AG04449 (cell line): ENCODE results near the gene IL6.
A peak's percentile ranks its signal among the peaks of the same experiment; 100 is the strongest.

Experiments used
- CTCF ChIA-PET: fragments of 350-600 bp; formaldehyde crosslinking; extraction: SDS; loops from one replicate; lab custom pipeline; 2021; ENCODE audit warnings: antibody characterized with exemption; lab: Yijun Ruan, JAX
- POLR2A ChIA-PET: fragments of 400-600, 350-600 bp; formaldehyde crosslinking; extraction: SDS; loops from one replicate; lab custom pipeline; 2020; ENCODE audit warnings: antibody characterized with exemption, inconsistent platforms; lab: Yijun Ruan, JAX
- DNase-seq: peaks from one replicate; pipeline ENCODE4 v3.0.0-alpha.2; 2010; ENCODE audit warnings: low read depth, low spot score
- H3K4me3 ChIP-seq: 2 replicates; pipeline ENCODE4 v1.5.1; 2011; ENCODE audit warnings: low read depth, mild to moderate bottlenecking, control low read depth, low read length
- TF ChIP-seq, protein P1 (sequence below): IDR thresholded peaks from one replicate; pipeline ENCODE4 v1.5.1; 2011; ENCODE audit warnings: mild to moderate bottlenecking, moderate library complexity, low read length, control low read depth, inconsistent platforms; ENCODE audit not compliant: insufficient read depth; ENCODE audit errors: missing control alignments

Gene IL6

DNA sequence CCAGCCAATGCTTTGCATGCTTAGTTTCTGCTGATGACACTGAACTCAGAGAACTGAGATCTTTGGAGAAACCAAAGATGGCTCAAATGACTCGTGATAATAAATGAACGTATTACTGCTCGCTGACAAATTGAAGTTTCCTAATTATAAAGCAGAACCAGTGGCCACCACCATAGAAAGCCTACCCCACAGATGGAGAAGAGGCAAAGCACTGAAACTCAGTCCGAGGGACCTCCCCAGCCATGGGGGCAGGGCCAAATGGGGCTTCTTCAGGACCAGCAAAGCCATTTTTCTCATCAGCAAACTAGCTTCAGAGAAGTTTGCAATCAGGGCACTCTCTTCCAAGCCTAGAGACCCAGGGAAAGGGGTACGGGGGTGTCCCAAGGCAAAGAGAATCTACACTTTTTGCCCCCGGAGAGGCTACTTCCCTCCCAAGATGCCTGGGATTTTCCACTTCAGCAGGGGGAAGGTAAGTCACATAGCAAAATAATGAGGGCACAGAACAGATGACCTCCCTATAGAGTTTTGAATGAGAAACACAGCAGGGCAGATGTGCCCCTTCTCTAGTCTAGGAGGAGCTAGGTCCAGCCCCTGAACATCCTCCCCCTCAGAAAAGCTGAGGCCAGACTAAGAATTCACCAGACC lies 4.3 kb upstream of the IL6 start:
- POLR2A ChIA-PET, result no interaction called here
- DNase-seq, result no peak
- H3K4me3 ChIP-seq, result no peak overlapping the region
- TF ChIP-seq, protein P1, sequence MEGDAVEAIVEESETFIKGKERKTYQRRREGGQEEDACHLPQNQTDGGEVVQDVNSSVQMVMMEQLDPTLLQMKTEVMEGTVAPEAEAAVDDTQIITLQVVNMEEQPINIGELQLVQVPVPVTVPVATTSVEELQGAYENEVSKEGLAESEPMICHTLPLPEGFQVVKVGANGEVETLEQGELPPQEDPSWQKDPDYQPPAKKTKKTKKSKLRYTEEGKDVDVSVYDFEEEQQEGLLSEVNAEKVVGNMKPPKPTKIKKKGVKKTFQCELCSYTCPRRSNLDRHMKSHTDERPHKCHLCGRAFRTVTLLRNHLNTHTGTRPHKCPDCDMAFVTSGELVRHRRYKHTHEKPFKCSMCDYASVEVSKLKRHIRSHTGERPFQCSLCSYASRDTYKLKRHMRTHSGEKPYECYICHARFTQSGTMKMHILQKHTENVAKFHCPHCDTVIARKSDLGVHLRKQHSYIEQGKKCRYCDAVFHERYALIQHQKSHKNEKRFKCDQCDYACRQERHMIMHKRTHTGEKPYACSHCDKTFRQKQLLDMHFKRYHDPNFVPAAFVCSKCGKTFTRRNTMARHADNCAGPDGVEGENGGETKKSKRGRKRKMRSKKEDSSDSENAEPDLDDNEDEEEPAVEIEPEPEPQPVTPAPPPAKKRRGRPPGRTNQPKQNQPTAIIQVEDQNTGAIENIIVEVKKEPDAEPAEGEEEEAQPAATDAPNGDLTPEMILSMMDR, result no peak
- CTCF ChIA-PET, result interaction anchor here (0.9 to 7.0 kb wide), 5 partner anchors 11 to 162 kb away, joined by 3 to 202 read pairs (median 3); no protein-coding TSS in a partner anchor

DNA sequence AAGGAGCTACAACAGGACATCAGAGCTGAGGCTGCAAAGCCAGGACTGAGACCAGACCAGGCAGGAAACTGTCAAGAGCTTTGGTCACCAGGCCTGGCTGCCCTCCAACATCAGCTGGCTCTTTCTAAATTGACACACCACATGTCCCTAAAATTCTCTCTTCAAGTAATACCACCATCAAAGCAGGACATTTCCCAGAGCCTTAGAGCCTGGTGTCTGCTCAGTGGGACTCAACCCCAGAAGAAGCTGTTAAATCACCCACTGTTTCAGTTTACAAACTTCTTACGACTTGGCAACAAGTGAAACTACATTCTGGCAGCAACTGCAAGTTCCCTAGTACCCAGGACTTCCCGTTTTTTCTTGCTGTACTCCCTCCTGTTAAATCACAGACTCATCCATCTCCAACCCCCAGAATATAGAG lies 3.8 kb upstream of the IL6 start:
- ChIA-PET CTCF (interaction anchor here (0.5 to 7.0 kb wide), 9 partner anchors 12 to 163 kb away, joined by 3 to 202 read pairs (median 3); no protein-coding TSS in a partner anchor), POLR2A (no interaction called here)
- DNase-seq, result no peak
- no peak overlapping the region for H3K4me3 ChIP-seq
- TF ChIP-seq, protein P1, result no peak

DNA sequence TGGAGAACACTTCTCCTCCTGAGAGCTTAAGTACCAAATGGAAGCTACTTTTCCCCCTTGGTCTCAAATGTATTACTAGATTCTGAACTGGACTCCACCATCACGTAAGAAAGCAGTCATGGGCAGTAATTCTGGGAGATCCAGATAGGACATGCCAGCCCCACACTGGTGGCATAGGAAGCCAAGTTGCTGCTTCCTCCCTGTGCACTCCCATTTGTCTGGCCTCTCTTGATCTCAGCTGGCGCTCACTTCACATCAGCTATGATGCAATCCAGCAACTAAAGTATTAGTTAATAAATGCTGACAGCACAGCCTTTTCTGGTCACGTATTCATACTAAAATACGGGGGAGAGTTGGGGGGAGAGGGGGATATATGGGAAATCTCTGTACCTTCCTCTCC lies 3.4 kb upstream of the IL6 start:
- no peak overlapping the region for H3K4me3 ChIP-seq
- DNase-seq, result no peak
- POLR2A ChIA-PET, result no interaction called here
- CTCF ChIA-PET, result interaction anchor here (0.5 to 7.0 kb wide), 9 partner anchors 12 to 163 kb away, joined by 3 to 202 read pairs (median 3); no protein-coding TSS in a partner anchor
- TF ChIP-seq, protein P1, result no peak

DNA sequence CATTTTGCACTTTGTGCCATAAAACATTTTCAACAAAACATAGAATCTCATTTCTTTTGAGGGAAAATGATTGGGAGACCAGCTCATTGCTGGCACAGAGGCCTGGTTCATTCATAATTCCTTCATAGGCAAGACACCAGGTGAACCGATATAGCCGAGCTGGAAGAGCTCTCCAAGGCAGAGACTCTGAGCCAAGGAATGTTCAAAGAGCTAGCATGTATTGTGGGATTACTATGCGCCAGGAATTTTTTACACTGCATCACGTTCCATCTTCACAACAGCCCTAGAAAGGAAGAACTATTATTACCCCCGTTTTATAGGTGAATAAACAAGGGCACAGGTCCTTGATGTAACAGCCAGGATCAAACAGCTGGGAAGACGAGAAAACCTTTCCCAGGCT lies 2.1 kb upstream of the IL6 start:
- ChIA-PET POLR2A (no interaction called here), CTCF (interaction anchor here (0.7 to 7.0 kb wide), 10 partner anchors 27 to 164 kb away, joined by 3 to 202 read pairs (median 4); no protein-coding TSS in a partner anchor)
- TF ChIP-seq, protein P1, result no peak
- DNase-seq, result no peak
- H3K4me3 ChIP-seq, result no peak overlapping the region

DNA sequence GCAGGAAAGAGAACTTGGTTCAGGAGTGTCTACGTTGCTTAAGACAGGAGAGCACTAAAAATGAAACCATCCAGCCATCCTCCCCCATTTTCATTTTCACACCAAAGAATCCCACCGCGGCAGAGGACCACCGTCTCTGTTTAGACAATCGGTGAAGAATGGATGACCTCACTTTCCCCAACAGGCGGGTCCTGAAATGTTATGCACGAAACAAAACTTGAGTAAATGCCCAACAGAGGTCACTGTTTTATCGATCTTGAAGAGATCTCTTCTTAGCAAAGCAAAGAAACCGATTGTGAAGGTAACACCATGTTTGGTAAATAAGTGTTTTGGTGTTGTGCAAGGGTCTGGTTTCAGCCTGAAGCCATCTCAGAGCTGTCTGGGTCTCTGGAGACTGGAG lies 1.4 kb upstream of the IL6 start:
- POLR2A ChIA-PET, result no interaction called here
- DNase-seq, result no peak
- TF ChIP-seq, protein P1, result no peak
- CTCF ChIA-PET, result interaction anchor here (0.7 to 7.0 kb wide), 15 partner anchors 9 to 213 kb away, joined by 3 to 202 read pairs (median 3); no protein-coding TSS in a partner anchor
- no peak overlapping the region for H3K4me3 ChIP-seq

DNA sequence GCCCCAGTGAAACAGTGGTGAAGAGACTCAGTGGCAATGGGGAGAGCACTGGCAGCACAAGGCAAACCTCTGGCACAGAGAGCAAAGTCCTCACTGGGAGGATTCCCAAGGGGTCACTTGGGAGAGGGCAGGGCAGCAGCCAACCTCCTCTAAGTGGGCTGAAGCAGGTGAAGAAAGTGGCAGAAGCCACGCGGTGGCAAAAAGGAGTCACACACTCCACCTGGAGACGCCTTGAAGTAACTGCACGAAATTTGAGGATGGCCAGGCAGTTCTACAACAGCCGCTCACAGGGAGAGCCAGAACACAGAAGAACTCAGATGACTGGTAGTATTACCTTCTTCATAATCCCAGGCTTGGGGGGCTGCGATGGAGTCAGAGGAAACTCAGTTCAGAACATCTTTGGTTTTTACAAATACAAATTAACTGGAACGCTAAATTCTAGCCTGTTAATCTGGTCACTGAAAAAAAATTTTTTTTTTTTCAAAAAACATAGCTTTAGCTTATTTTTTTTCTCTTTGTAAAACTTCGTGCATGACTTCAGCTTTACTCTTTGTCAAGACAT lies 574 bp upstream of the IL6 start:
- no peak overlapping the region for H3K4me3 ChIP-seq
- no peak for DNase-seq
- POLR2A ChIA-PET, result interaction anchor here (0.6 to 2.9 kb wide), 6 partner anchors 8 to 163 kb away, joined by 3 to 44 read pairs (median 6); no protein-coding TSS in a partner anchor

More for the DNA sequence above, 574 bp upstream of the IL6 start:
- TF ChIP-seq, protein P1, result peak; percentile 62
- CTCF ChIA-PET, result interaction anchor here (0.6 to 7.0 kb wide), 31 partner anchors 8 to 330 kb away, joined by 3 to 202 read pairs (median 3); no protein-coding TSS in a partner anchor
